NCI-H510A (cell line): Measurements from ENCODE around the gene TMTC1.

ENCODE experiments used
- DNase-seq: peaks from one replicate; lab custom pipeline; 2025; lab: John Stamatoyannopoulos, UW

TMTC1 gene

GRCh38 chr12:29780084-29780483, 3.7 kb downstream of the TMTC1 start:
- DNase-seq, result no peak

- no peak for DNase-seq
Observed at GRCh38 chr12:29778531-29778930, 5.2 kb downstream of the TMTC1 start.

GRCh38 chr12:29773076-29773475, 10.7 kb downstream of the TMTC1 start:
- DNase-seq, result no peak

- DNase-seq, result no peak
Observed at GRCh38 chr12:29771786-29772185, 12.0 kb downstream of the TMTC1 start.

- no peak for DNase-seq
Observed at GRCh38 chr12:29771165-29771564, 12.6 kb downstream of the TMTC1 start.

- no peak for DNase-seq
Observed at GRCh38 chr12:29769162-29769858, 14.4 kb downstream of the TMTC1 start.

GRCh38 chr12:29768372-29768771, 15.4 kb downstream of the TMTC1 start:
- no peak for DNase-seq

- no peak for DNase-seq
Observed at GRCh38 chr12:29763301-29763683, 20.4 kb downstream of the TMTC1 start.

- no peak for DNase-seq
Observed at GRCh38 chr12:29762637-29763300, 21.0 kb downstream of the TMTC1 start.

- DNase-seq, result no peak
Observed at GRCh38 chr12:29759950-29760349, 23.8 kb downstream of the TMTC1 start.

GRCh38 chr12:29756741-29757390, 26.9 kb downstream of the TMTC1 start:
- no peak for DNase-seq

- no peak for DNase-seq
Observed at GRCh38 chr12:29754235-29755189, 29.2 kb downstream of the TMTC1 start.

GRCh38 chr12:29752121-29752520, 31.6 kb downstream of the TMTC1 start:
- no peak for DNase-seq

- no peak for DNase-seq
Observed at GRCh38 chr12:29751676-29752075, 32.1 kb downstream of the TMTC1 start.

GRCh38 chr12:29750928-29751220, 32.9 kb downstream of the TMTC1 start:
- DNase-seq, result no peak

- DNase-seq, result no peak
Observed at GRCh38 chr12:29750131-29750927, 33.4 kb downstream of the TMTC1 start.

- DNase-seq, result no peak
Observed at GRCh38 chr12:29744365-29744764, 39.4 kb downstream of the TMTC1 start.

- DNase-seq, result no peak
Observed at GRCh38 chr12:29743801-29744200, 39.9 kb downstream of the TMTC1 start.

- DNase-seq, result no peak
Observed at GRCh38 chr12:29743077-29743476, 40.7 kb downstream of the TMTC1 start.

GRCh38 chr12:29742646-29743045, 41.1 kb downstream of the TMTC1 start:
- DNase-seq, result no peak
